ENCODE data around the gene ERBB4. TPM values are rescaled to one million over a fixed set of nuclear protein-coding genes. Genes with fewer than 3 reads are reported as not detected.

The ERBB4 gene
- total RNA-seq, 8 experiments from 2014 or later = 0.14 to 27.9 (median 7.9) TPM

- no peak overlapping the region for H3K27ac ChIP-seq
- ATAC-seq (replicated peaks in 6 of 8) = no peak
- WGBS, 10 experiments = 0 to 100% (median 88%) methylated on average over 1 of the region's 1 CpG; no CpG with 5 or more reads in 1 of the 10 experiments
- no peak overlapping the region for H3K4me3 ChIP-seq
- peaks cover 5 to 7% of the 10 kb centered on the region in 2 donors for H3K4me1 ChIP-seq (replicated peaks in 1 of 2)
- in situ Hi-C loops (cut with MboI; ENCODE audit: low pct_unique_long_range_greater_than_20kb in 2 of 9, low sequenced_read_pairs in 9 of 9, unreplicated experiment in 9 of 9) = no loop called here
These were observed 171.2 kb downstream of the ERBB4 start for GRCh38 chr2:212367431-212367830.

- in situ Hi-C loops (cut with MboI; ENCODE audit: low pct_unique_long_range_greater_than_20kb in 2 of 9, low sequenced_read_pairs in 9 of 9, unreplicated experiment in 9 of 9) = no loop called here
- whole genome bisulfite sequencing, 10 experiments = 0 to 45% (median 25%) methylated on average over 1 to 3 of the region's 3 CpGs
- ATAC-seq (replicated peaks in 6 of 8) = peak in 5 of 8 experiments; percentile 34 to 73 (median 44)
- Histone ChIP-seq H3K4me3 (no peak overlapping the region), H3K4me1 (replicated peaks in 1 of 2) (peaks cover 25 to 28% of the 10 kb centered on the region in 2 donors), H3K27ac (no peak overlapping the region)
These were observed 174.3 kb downstream of the ERBB4 start for GRCh38 chr2:212364112-212364985.

- ATAC-seq (replicated peaks in 6 of 8) = no peak
- in situ Hi-C loops (cut with MboI; ENCODE audit: low pct_unique_long_range_greater_than_20kb in 2 of 9, low sequenced_read_pairs in 9 of 9, unreplicated experiment in 9 of 9) = no loop called here
- WGBS, 10 experiments = 0 to 86% (median 20%) methylated on average over 1 of the region's 1 CpG; no CpG with 5 or more reads in 3 of the 10 experiments
- Histone ChIP-seq H3K4me1 (replicated peaks in 1 of 2) (peaks cover 36 to 49% of the 10 kb centered on the region in 2 donors), H3K4me3 (no peak overlapping the region), H3K27ac (no peak overlapping the region)
These were observed 177.3 kb downstream of the ERBB4 start for GRCh38 chr2:212361174-212361756.

- ATAC-seq (replicated peaks in 6 of 8) = peak in 1 of 8 experiments; percentile 17
- Histone ChIP-seq H3K4me1 (replicated peaks in 1 of 2) (peaks cover 36 to 49% of the 10 kb centered on the region in 2 donors), H3K4me3 (no peak overlapping the region), H3K27ac (no peak overlapping the region)
- in situ Hi-C loops (cut with MboI; ENCODE audit: low pct_unique_long_range_greater_than_20kb in 2 of 9, low sequenced_read_pairs in 9 of 9, unreplicated experiment in 9 of 9) = no loop called here
These were observed 178.5 kb downstream of the ERBB4 start for GRCh38 chr2:212360068-212360460.

- Histone ChIP-seq H3K27ac (no peak overlapping the region), H3K4me1 (replicated peaks in 1 of 2) (peaks cover 34 to 49% of the 10 kb centered on the region in 2 donors), H3K4me3 (no peak overlapping the region)
- in situ Hi-C loops (cut with MboI; ENCODE audit: low pct_unique_long_range_greater_than_20kb in 2 of 9, low sequenced_read_pairs in 9 of 9, unreplicated experiment in 9 of 9) = no loop called here
- ATAC-seq (replicated peaks in 6 of 8) = peak in 5 of 8 experiments; percentile 50 to 74 (median 73)
- 0 to 66% (median 34%) methylated on average over 1 to 3 of the region's 3 CpGs for WGBS, 10 experiments
These were observed 179.1 kb downstream of the ERBB4 start for GRCh38 chr2:212359425-212360067.

GRCh38 chr2:212357606-212358005 is 181.0 kb downstream of the ERBB4 start:
- peaks cover 29 to 45% of the 10 kb centered on the region in 2 donors for H3K4me1 ChIP-seq (replicated peaks in 1 of 2)
- no peak overlapping the region for H3K4me3 ChIP-seq
- ATAC-seq (replicated peaks in 6 of 8) = peak in 5 of 8 experiments; percentile 24 to 98 (median 53)
- in situ Hi-C loops (cut with MboI; ENCODE audit: low pct_unique_long_range_greater_than_20kb in 2 of 9, low sequenced_read_pairs in 9 of 9, unreplicated experiment in 9 of 9) = no loop called here
- WGBS, 10 experiments = 29 to 88% (median 63%) methylated on average over 2 to 5 of the region's 5 CpGs; no CpG with 5 or more reads in 1 of the 10 experiments
- H3K27ac ChIP-seq = no peak overlapping the region

DNA sequence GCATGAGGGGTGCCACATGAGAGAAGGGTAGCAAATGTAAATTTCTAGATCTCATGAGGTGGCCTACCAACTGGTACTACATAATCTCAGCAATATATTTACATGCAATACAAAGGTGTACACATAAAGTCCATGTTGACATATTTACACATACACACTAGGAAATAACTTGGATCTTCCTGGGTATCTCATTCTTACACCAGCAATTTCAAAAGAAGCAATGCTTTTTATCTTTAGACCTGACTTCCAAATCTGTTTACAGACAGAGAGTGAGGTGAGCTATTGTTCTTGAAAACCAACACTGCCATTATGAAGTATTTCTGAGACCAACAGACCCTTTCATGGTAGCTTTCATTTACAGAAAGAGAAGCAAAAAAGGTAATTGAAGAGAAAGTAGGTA is 184.2 kb downstream of the ERBB4 start:
- no peak overlapping the region for H3K27ac ChIP-seq
- peaks cover 12 to 22% of the 10 kb centered on the region in 2 donors for H3K4me1 ChIP-seq (replicated peaks in 1 of 2)
- in situ Hi-C loops (cut with MboI; ENCODE audit: low pct_unique_long_range_greater_than_20kb in 2 of 9, low sequenced_read_pairs in 9 of 9, unreplicated experiment in 9 of 9) = no loop called here
- ATAC-seq (replicated peaks in 6 of 8) = no peak
- no peak overlapping the region for H3K4me3 ChIP-seq

- Histone ChIP-seq H3K4me3 (no peak overlapping the region), H3K27ac (no peak overlapping the region), H3K4me1 (replicated peaks in 1 of 2) (no peaks in the 10 kb centered on the region)
- WGBS, 10 experiments = 13 to 100% (median 66%) methylated on average over 1 to 4 of the region's 4 CpGs
- ATAC-seq (replicated peaks in 6 of 8) = no peak
- in situ Hi-C loops (cut with MboI; ENCODE audit: low pct_unique_long_range_greater_than_20kb in 2 of 9, low sequenced_read_pairs in 9 of 9, unreplicated experiment in 9 of 9) = no loop called here
These were observed 190.1 kb downstream of the ERBB4 start for GRCh38 chr2:212348501-212348900.

DNA sequence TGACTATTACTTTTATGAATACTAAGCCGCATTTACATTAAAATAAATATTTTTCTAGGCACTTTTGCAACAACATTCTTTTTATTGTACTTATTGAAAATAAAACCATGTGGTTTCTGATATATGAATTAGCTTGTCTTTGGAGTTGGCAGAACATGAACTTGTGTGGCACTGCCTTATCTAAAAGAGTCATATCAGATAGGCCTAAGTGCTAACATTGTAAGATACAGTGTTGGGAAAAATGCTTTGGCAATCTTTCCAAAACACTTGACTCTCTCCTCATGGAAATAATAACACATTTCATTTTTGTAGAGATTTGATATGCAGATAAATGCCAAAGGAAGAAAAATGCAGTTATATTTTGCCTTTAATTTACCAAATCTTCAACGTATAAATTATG is 191.7 kb downstream of the ERBB4 start:
- Histone ChIP-seq H3K4me1 (replicated peaks in 1 of 2) (no peaks in the 10 kb centered on the region), H3K27ac (no peak overlapping the region), H3K4me3 (no peak overlapping the region)
- in situ Hi-C loops (cut with MboI; ENCODE audit: low pct_unique_long_range_greater_than_20kb in 2 of 9, low sequenced_read_pairs in 9 of 9, unreplicated experiment in 9 of 9) = no loop called here
- WGBS, 10 experiments = 20 to 100% (median 61%) methylated on average over 1 to 2 of the region's 2 CpGs
- ATAC-seq (replicated peaks in 6 of 8) = no peak

- ATAC-seq (replicated peaks in 6 of 8) = no peak
- Histone ChIP-seq H3K4me1 (replicated peaks in 1 of 2) (no peaks in the 10 kb centered on the region), H3K4me3 (no peak overlapping the region), H3K27ac (no peak overlapping the region)
- 0 to 9% (median 0%) methylated on average over 1 of the region's 1 CpG; no CpG with 5 or more reads in 3 of the 10 experiments for WGBS, 10 experiments
- in situ Hi-C loops (cut with MboI; ENCODE audit: low pct_unique_long_range_greater_than_20kb in 2 of 9, low sequenced_read_pairs in 9 of 9, unreplicated experiment in 9 of 9) = no loop called here
These were observed 192.6 kb downstream of the ERBB4 start for GRCh38 chr2:212345966-212346365.

DNA sequence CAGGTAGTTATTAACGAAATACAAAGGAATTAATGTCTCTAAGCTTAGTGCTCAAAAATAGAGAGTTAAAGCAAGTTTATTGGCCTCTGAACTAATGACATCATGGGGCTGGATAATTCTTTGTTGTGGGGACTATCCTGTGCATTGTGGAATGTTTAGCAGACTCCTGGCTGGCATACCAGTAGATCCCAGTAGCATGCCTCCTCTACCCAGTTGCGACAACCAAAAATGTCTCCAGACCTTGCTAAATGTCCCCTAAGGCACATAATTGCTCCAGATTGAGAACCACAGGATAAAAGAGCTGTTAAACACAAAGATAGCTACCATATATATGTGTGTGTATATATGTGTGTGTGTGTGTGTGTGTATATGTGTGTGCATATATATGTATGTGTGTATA is 194.5 kb downstream of the ERBB4 start:
- in situ Hi-C loops (cut with MboI; ENCODE audit: low pct_unique_long_range_greater_than_20kb in 2 of 9, low sequenced_read_pairs in 9 of 9, unreplicated experiment in 9 of 9) = no loop called here
- ATAC-seq (replicated peaks in 6 of 8) = no peak
- Histone ChIP-seq H3K27ac (no peak overlapping the region), H3K4me3 (no peak overlapping the region), H3K4me1 (replicated peaks in 1 of 2) (no peaks in the 10 kb centered on the region)
- WGBS, 10 experiments = 10 to 100% (median 100%) methylated on average over 1 to 2 of the region's 2 CpGs; no CpG with 5 or more reads in 1 of the 10 experiments

DNA sequence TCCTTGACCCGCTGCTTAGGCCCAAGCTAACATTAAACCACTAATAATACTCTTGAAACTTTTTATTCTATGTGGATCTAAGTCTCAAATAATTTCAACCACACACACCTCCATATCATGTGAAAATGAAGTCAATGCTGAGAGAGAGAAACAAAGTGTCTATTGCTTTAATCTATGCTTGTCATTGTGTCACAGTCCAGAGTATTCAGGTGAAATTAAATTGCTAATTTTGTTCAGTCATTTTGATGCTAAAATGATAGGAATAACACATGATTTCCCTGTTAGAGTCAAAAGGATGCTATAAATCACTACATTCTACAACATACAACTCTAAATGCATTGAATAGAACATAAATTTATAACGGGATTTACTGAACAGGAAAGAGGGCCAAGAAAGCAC is 195.4 kb downstream of the ERBB4 start:
- no peak overlapping the region for H3K27ac ChIP-seq
- no peaks in the 10 kb centered on the region for H3K4me1 ChIP-seq (replicated peaks in 1 of 2)
- peak in 4 of 8 experiments; percentile 21 to 79 (median 73) for ATAC-seq (replicated peaks in 6 of 8)
- WGBS, 10 experiments = 25 to 100% (median 80%) methylated on average over 1 to 2 of the region's 2 CpGs; no CpG with 5 or more reads in 1 of the 10 experiments
- in situ Hi-C loops (cut with MboI; ENCODE audit: low pct_unique_long_range_greater_than_20kb in 2 of 9, low sequenced_read_pairs in 9 of 9, unreplicated experiment in 9 of 9) = no loop called here
- no peak overlapping the region for H3K4me3 ChIP-seq
